ENCODE measurements around the gene EPB41L5.
"Not testable (repeated sequence)": the region's sequence is repeated elsewhere in the genome, so short reads cannot be mapped to it uniquely, and the experiment has no call there.

EPB41L5 gene

GRCh38 chr2:120012771-120013596 lies at the start of gene EPB41L5:
Gene EPB41L5, plus strand, starts transcription at chr2:120013077. Its CDS starts 6,008 bp downstream, at chr2:120019085.
- DNase-seq = peak; percentile 81

- no peak for DNase-seq
These were observed 31.0 kb upstream of the EPB41L5 start for GRCh38 chr2:119981896-119982295.

GRCh38 chr2:119982506-119982905 lies 30.4 kb upstream of the EPB41L5 start:
- DNase-seq = no peak

- DNase-seq = no peak
These were observed 29.8 kb upstream of the EPB41L5 start for GRCh38 chr2:119983108-119983507.

- no peak for DNase-seq
These were observed 16.7 kb upstream of the EPB41L5 start for GRCh38 chr2:119996148-119996547.

GRCh38 chr2:119996896-119997891 lies 15.7 kb upstream of the EPB41L5 start:
- DNase-seq = not testable (repeated sequence)

GRCh38 chr2:120001471-120001870 lies 11.4 kb upstream of the EPB41L5 start:
- no peak for DNase-seq

- no peak for DNase-seq
These were observed 8.6 kb upstream of the EPB41L5 start for GRCh38 chr2:120004254-120004653.

GRCh38 chr2:120005834-120006521 lies 6.9 kb upstream of the EPB41L5 start:
- DNase-seq = no peak

- DNase-seq = no peak
These were observed 5.0 kb upstream of the EPB41L5 start for GRCh38 chr2:120007851-120008250.

GRCh38 chr2:120012363-120012762 lies 514 bp upstream of the EPB41L5 start:
- DNase-seq = no peak

- DNase-seq = no peak
These were observed 833 bp downstream of the EPB41L5 start for GRCh38 chr2:120013597-120014223.

- DNase-seq = no peak
These were observed 1.5 kb downstream of the EPB41L5 start for GRCh38 chr2:120014226-120014980.

- no peak for DNase-seq
These were observed 3.9 kb downstream of the EPB41L5 start for GRCh38 chr2:120016800-120017199.

GRCh38 chr2:120017201-120017600 lies 4.3 kb downstream of the EPB41L5 start:
- DNase-seq = no peak

GRCh38 chr2:120018549-120018948 lies 5.7 kb downstream of the EPB41L5 start:
- DNase-seq = no peak

GRCh38 chr2:120020554-120020953 lies 7.7 kb downstream of the EPB41L5 start:
- DNase-seq = no peak

GRCh38 chr2:120022505-120022904 lies 9.6 kb downstream of the EPB41L5 start:
- not testable (repeated sequence) for DNase-seq

GRCh38 chr2:120026890-120027289 lies 14.0 kb downstream of the EPB41L5 start:
- no peak for DNase-seq

- no peak for DNase-seq
These were observed 15.9 kb downstream of the EPB41L5 start for GRCh38 chr2:120028795-120029194.

All from stimulated activated CD4-positive, alpha-beta T cell treated with anti-CD3 and anti-CD28 coated beads, Interleukin-4, amount 100 ng/mL, for 24 hours (primary cell).